ENCODE results near the gene MGAT4A. TPM values are rescaled to one million over a fixed set of nuclear protein-coding genes. Genes with fewer than 3 reads are reported as not detected.
"Not testable (repeated sequence)": the region's sequence is repeated elsewhere in the genome, so short reads cannot be mapped to it uniquely, and the experiment has no call there.

The MGAT4A gene
- total and polyA plus RNA-seq, 12 donors: 4.6 to 33.0 (median 18.6) TPM

DNA sequence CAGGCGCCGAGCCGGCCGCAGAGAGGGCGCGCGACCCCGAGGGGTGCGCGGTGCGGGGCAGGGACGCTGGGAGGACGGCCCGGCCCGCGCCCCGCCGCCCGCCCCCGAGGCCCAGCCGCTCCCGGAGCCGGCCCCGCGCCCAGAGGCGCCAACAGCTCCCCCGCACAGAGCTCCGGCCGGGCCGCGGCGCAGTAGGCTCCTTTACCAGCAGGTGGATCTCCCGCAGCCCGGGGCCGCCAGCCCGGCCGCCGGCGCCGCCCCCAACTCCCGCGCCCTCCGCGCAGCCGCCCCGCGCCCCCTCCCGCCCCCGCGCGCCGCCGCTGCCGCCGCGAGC, 258 bp downstream of the MGAT4A start:
- Histone ChIP-seq H3K9me3 (no peaks in the 10 kb centered on the region), H3K36me3 (peaks cover 0 to 8% (median 0%) of the 10 kb centered on the region in 9 donors), H3K4me1 (peaks cover 4 to 78% (median 40%) of the 10 kb centered on the region in 9 donors), H3K27me3 (no peaks in the 10 kb centered on the region), H3K27ac (peak overlapping the region; percentile 64 to 91 (median 84)), H3K4me3 (peak overlapping the region; percentile 74 to 88 (median 84))
- DNase-seq (peak; percentile 50 to 67), ATAC-seq (peak in 7 of 8 donors; percentile 16 to 60 (median 39))
- 1 to 3% methylated on average over 16 to 53 of the region's 56 CpGs for WGBS, 2 donors
- TF ChIP-seq, protein P1, sequence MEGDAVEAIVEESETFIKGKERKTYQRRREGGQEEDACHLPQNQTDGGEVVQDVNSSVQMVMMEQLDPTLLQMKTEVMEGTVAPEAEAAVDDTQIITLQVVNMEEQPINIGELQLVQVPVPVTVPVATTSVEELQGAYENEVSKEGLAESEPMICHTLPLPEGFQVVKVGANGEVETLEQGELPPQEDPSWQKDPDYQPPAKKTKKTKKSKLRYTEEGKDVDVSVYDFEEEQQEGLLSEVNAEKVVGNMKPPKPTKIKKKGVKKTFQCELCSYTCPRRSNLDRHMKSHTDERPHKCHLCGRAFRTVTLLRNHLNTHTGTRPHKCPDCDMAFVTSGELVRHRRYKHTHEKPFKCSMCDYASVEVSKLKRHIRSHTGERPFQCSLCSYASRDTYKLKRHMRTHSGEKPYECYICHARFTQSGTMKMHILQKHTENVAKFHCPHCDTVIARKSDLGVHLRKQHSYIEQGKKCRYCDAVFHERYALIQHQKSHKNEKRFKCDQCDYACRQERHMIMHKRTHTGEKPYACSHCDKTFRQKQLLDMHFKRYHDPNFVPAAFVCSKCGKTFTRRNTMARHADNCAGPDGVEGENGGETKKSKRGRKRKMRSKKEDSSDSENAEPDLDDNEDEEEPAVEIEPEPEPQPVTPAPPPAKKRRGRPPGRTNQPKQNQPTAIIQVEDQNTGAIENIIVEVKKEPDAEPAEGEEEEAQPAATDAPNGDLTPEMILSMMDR (IDR thresholded peaks at IDR 0.05): peak in 1 of 9 donors; percentile 19
- intact Hi-C loops (cut with DNase I): loop anchor here in 8 of 10 donors (1.0 to 10.0 kb wide), 9 partner anchors 74 to 107 kb away; no protein-coding TSS in a partner anchor

DNA sequence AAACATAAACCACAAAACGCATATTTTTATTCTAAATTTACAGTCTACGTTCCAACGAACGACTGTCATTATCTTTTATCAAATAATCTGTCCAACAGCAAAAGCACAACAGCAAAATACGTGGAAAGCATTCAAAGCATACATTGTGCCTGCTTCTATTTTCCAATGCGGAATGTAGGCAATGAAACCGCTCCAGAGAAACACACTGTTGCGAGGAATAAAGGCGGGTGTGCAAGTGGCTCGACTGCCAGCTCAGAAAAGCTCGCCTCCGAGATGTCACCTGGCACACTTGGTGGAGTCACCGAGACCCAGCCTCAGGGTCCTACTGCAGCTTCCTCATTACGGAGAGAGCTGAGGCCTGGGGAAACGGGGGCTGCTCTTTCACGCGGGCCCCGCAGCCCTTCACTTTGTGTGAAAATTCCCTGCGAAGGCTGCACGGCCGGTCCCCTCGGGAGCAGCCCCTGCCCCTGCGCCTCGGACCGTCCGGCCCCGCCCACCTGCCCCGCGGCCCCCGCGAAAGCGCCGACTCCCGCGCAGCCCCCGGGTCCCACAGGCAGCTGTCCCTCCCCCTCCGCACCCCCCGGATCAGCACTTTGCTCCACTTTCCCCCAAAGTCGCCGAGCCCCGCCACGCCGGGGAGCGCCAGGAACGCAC, 752 bp downstream of the MGAT4A start:
- peak; percentile 10 to 64 (median 44) for ATAC-seq
- WGBS, 2 donors: 1% methylated on average over 40 to 45 of the region's 45 CpGs
- H3K4me1 ChIP-seq: peaks cover 4 to 80% (median 44%) of the 10 kb centered on the region in 9 donors

GRCh38 chr2:98729652-98730051, 1.3 kb downstream of the MGAT4A start:
- ATAC-seq (no peak), DNase-seq (no peak)
- WGBS, 2 donors: 34 to 53% methylated on average over 10 of the region's 10 CpGs
- H3K4me1 ChIP-seq: peaks cover 4 to 80% (median 48%) of the 10 kb centered on the region in 9 donors
- no peaks in the 10 kb centered on the region for H3K27me3 ChIP-seq
- peak overlapping the region in 8 of 10 donors; percentile 64 to 91 (median 85) for H3K27ac ChIP-seq
- H3K4me3 ChIP-seq: peak overlapping the region in 9 of 10 donors; percentile 74 to 88 (median 85)
- H3K9me3 ChIP-seq: no peaks in the 10 kb centered on the region
- TF ChIP-seq, protein P1 (IDR thresholded peaks at IDR 0.05): no peak
- intact Hi-C loops (cut with DNase I): loop anchor here in 9 of 10 donors (1.0 to 10.0 kb wide), 10 partner anchors 72 to 108 kb away; no protein-coding TSS in a partner anchor
- H3K36me3 ChIP-seq: peaks cover 0 to 18% (median 0%) of the 10 kb centered on the region in 9 donors

More for the DNA sequence above, 752 bp downstream of the MGAT4A start:
- Histone ChIP-seq H3K36me3 (peaks cover 0 to 13% (median 0%) of the 10 kb centered on the region in 9 donors), H3K27ac (peak overlapping the region; percentile 64 to 91 (median 84)), H3K27me3 (no peaks in the 10 kb centered on the region), H3K4me3 (peak overlapping the region; percentile 74 to 88 (median 84)), H3K9me3 (no peaks in the 10 kb centered on the region)
- peak; percentile 42 to 44 for DNase-seq
- intact Hi-C loops (cut with DNase I): loop anchor here in 8 of 10 donors (1.0 to 10.0 kb wide), 9 partner anchors 75 to 107 kb away; no protein-coding TSS in a partner anchor
- TF ChIP-seq, protein P1 (IDR thresholded peaks at IDR 0.05): no peak

GRCh38 chr2:98728088-98728718, 2.7 kb downstream of the MGAT4A start:
- ATAC-seq, DNase-seq, H3K27me3 ChIP-seq, H3K9me3 ChIP-seq: not testable (repeated sequence)
- Histone ChIP-seq H3K4me3 (peak overlapping the region in 3 of 10 donors; percentile 4 to 86 (median 17)), H3K27ac (peak overlapping the region in 7 of 10 donors; percentile 36 to 91 (median 85)), H3K36me3 (peaks cover 0 to 32% (median 0%) of the 10 kb centered on the region in 9 donors), H3K4me1 (peaks cover 4 to 79% (median 52%) of the 10 kb centered on the region in 9 donors)
- intact Hi-C loops (cut with DNase I): loop anchor here in 4 of 10 donors (5.0 to 10.0 kb wide), 3 partner anchors 71 to 76 kb away; no protein-coding TSS in a partner anchor
- 69 to 87% methylated on average over 5 of the region's 5 CpGs for WGBS, 2 donors

All from heart right ventricle (tissue), 16 donors.